Activated CD8-positive, alpha-beta memory T cell treated with anti-CD3 and anti-CD28 coated beads, Interleukin-2, amount 50 U/mL, for 24 hours (primary cell): Measurements from ENCODE around the gene ADGRG6.
"Not testable (repeated sequence)": the region's sequence is repeated elsewhere in the genome, so short reads cannot be mapped to it uniquely, and the experiment has no call there.

ENCODE experiments used
- DNase-seq: peaks from one replicate; pipeline ENCODE4 v3.0.0-alpha.2; 2020; ENCODE audit errors: extremely low read depth

ADGRG6 gene

DNA sequence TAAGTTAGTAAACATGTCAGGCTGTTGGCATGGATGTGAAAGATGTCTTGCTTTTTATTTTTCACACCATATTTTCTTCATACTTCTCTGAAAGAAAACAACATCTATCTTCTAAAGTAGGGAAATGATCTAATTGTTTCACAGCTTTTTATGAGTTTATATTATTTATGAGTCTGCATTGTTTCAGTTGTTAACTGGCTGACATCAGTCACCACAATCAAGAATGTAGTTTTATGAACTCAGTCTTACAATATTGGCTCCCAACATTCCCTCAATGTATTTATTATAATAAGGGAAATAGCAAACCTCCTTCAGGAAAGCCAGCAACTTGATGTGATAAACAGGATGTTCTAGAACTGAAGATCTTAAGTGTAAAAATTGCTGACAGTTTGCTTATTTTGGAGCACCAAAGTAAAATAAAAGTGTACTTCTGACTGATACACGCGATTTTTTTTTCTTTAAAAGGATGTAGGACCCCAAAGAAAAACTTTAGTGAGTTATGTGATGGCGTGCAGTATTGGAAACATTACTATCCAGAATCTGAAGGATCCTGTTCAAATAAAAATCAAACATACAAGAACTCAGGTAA lies 106.0 kb downstream of the ADGRG6 start:
- DNase-seq = no peak

GRCh38 chr6:142408409-142408808 lies 106.6 kb downstream of the ADGRG6 start:
- DNase-seq = no peak

GRCh38 chr6:142409794-142410193 lies 108.0 kb downstream of the ADGRG6 start:
- DNase-seq = no peak

GRCh38 chr6:142411145-142411544 lies 109.3 kb downstream of the ADGRG6 start:
- no peak for DNase-seq

DNA sequence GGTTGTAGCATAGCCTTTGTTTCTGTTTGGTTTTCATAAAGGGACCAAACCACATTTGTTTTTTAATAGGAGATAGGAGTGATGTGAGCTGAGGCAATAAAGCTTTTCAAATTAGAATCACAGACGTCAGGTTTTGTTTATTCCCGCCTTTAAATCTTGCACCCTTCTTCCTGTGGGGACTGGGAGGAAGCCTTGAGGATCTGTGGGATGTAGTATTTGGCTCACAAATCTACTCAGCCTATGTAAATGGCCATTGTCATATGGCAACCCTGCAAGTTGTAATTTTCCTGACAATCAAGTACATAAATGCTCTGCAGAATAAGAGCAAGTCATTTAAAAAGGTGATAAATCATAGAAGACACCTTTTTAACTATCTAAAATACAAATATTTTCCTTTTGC lies 110.4 kb downstream of the ADGRG6 start:
- no peak for DNase-seq

DNA sequence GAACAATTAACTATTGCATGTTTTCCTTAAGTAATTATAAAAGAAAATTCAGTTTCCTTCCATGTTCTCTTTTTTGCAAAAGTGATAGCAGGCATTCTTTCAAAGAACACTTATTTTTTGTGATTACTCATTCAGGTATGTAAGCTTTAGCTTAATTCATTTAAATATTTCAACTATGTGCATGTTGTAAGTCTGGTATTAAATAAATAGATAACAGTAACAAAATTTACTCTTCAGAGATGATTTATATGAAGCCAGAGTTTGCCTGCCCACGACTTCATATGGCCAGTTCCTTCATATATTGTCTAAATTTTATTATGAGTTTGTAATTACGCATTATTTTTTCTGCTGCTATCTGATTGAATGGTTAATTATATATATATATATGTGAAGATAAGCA lies 110.9 kb downstream of the ADGRG6 start:
- DNase-seq = no peak

- no peak for DNase-seq
Measured at GRCh38 chr6:142413111-142413510, 111.3 kb downstream of the ADGRG6 start.

GRCh38 chr6:142414462-142415250 lies 112.8 kb downstream of the ADGRG6 start:
- no peak for DNase-seq

DNA sequence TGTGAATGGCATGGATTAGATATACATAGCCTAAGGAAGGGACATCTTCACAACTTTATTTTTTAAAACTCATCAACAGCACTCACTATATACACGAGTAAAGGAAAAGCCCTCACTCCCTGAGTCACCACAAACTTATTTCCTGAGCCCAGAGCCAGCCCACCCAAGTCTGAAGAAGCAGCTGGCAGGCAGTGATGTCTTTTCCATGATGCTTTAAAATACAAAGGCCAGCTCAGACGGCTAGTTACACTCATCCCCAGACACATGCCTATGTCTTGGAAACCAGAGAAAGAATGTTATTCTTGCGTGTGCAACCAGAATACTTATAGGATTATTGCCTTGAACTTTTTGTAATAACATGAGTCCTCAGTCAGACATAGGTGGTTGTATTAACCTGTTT lies 114.4 kb downstream of the ADGRG6 start:
- no peak for DNase-seq

DNA sequence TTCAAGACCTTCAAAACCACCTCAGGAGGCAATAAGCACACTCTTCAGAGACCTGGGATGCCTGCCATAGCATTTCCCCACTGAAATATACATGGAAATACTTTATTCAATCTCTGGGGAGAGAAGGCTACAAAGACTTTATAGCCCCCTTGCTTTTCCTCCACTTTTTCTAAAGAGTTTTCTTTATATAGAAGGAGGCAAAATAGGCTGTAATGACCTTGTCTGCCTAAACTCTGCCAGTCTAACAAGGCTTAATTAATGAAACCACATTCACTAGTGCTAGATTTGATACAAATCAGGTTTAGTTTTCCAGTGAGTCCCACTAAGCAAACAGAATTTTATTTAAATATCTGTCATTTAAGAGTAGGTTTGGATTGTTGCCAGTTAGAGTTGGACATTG lies 114.9 kb downstream of the ADGRG6 start:
- no peak for DNase-seq

DNA sequence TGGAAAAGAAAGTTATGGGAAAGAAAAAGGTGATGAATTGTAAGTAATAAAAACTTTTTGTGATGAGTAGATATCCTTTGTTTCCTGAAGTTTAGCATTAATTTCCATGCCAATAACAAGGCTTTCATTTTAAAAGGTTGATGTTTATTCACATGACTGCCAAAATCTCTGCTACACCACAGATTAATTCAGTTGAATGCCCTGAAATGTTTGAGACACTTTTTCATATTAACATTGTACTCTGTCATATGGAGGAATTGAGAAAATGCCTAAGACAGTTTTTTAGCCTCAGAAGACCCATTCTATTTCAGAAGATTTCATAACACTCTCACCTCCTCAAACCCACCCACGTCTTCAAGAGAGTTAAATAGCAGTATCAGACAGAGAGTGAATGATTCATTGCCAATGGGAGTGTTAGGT lies 115.5 kb downstream of the ADGRG6 start:
- no peak for DNase-seq

DNA sequence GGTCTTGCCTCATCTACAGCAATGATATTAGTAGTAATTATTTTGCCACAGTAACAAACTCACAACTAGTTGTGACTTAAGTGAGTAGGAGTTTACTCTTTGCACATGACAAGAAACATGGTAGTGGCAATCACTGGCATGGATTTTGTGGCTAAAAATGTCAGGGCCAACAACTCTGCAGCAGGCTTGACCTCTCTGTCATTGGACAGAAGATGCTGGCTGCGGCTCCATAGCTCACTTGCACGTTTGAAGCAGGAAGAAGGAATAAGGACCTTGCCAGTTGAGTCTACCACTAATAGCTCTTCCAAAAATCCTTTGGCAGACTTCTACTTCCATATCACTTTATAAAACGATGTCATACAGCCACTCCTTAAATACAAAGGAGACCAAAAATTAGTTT lies 117.3 kb downstream of the ADGRG6 start:
- no peak for DNase-seq

- no peak for DNase-seq
Measured at GRCh38 chr6:142420802-142421201, 119.0 kb downstream of the ADGRG6 start.

DNA sequence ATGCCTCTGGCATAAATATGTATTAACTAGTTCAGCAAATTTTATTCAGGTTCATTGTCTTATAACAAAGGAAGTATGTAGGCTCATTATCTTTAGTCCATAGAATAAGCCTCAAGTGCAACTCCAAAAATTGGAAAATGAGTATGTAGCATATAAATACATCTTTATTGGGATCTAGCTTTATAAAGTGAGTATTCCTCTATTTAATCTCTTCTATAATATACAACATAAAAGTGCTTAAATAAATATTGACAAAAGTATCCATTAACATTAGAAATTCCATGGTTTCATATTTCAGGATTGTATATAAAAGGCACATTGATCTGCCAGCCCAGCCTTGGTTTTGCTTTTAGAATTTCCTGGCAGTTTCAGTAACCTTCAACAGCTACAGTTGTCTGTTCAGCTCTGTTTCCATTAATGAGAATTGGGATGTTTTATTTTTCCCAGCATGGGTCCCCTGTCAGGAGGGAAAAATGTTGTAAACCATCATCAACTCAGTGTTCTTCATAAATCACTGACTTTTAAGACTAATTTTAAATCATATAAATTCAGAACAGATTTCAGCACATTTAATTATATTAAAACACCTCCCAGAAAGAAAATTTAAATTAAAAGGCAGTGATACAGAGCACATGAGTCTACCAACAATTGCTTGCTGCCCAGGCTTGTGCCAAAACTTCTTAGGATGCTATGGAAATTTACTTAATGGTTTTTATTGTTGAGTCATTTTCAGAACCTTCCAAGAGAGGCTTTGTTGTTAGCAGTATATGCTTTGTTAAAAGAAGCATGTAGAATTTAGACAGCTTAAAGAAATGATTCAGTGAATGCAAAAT lies 119.7 kb downstream of the ADGRG6 start:
- no peak for DNase-seq

DNA sequence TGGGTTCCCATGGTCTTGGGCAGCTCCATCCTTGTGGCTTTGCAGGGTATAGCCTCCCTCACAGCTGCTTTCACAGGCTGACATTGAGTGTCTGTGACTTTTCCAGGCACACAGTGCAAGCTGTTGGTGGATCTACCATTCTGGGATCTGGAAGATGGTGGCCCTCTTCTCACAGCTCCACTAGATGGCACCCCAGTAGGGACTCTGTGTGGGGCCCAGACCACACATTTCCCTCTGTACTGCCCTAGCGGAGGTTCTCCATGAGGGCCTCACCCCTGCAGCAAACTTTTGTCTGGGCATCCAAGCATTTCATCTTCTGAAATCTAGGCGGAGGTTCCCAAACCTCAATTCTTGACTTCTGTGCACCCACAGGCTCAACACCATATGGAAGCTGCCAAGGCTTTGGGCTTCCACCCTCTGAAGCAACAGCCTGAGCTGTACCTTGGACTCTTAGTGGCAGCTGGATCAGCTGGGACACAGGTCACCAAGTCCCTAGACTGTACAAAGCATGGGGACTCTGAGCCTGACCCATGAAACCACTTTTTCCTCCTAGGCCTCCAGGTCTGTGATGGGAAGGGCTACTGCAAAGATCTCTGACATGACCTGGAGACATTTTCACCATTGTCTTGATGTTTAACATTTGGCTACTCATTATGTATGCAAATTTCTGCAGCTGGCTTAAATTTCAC lies 124.8 kb downstream of the ADGRG6 start:
- not testable (repeated sequence) for DNase-seq

- not testable (repeated sequence) for DNase-seq
Measured at GRCh38 chr6:142428468-142428867, 126.7 kb downstream of the ADGRG6 start.

DNA sequence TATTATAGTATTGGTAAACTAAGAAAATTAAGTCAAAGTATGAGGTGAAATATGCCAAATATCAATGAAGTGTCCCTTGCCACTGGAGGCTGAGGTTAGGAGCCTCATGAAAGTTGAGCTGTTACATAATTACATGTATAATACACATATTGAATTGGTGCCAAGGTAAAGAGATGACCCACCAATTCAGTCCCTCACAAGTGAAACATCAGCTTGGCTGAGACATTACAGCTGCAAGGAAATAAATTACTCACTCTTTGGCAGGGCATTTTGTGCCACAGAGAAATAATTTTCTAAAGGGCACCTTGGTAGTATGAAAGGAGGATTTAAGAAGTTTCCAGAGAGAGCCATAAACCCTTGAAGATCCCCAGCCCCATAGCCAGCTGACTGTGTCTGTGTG lies 127.4 kb downstream of the ADGRG6 start:
- no peak for DNase-seq

GRCh38 chr6:142433419-142433818 lies 131.6 kb downstream of the ADGRG6 start:
- no peak for DNase-seq

GRCh38 chr6:142438898-142439297 lies 137.1 kb downstream of the ADGRG6 start:
- DNase-seq = no peak

GRCh38 chr6:142440600-142441293 lies 138.9 kb downstream of the ADGRG6 start:
- DNase-seq = no peak

- no peak for DNase-seq
Measured at GRCh38 chr6:142441716-142442115, 139.9 kb downstream of the ADGRG6 start.
